BLaER1 treated with 17β-estradiol and CSF1 and Interleukin-3, amounts not matched to agents 10 nM and 100 nM (cell line): ENCODE results near the gene WNT1.
A peak's percentile ranks its signal among the peaks of the same experiment; 100 is the strongest.

Experiments
- H3K27ac ChIP-seq, 11 experiments: shearing (Covaris generic); formaldehyde crosslinking; 2 replicates each; pipeline ENCODE4 v1.8.1; 2022
- H3K27me3 ChIP-seq, 11 experiments: shearing (Covaris generic); formaldehyde crosslinking; 2 replicates each; pipeline ENCODE4 v1.8.1; 2022
- H3K36me3 ChIP-seq, 11 experiments: shearing (Covaris generic); formaldehyde crosslinking; 2 replicates each; pipeline ENCODE4 v1.8.1; 2022
- H3K4me1 ChIP-seq, 10 experiments: shearing (Covaris generic); formaldehyde crosslinking; 2 replicates each; pipeline ENCODE4 v1.8.1; 2022
- H3K4me2 ChIP-seq, 11 experiments: shearing (Covaris generic); formaldehyde crosslinking; 2 replicates each; pipeline ENCODE4 v1.8.1; 2022
- H3K4me3 ChIP-seq, 10 experiments: shearing (Covaris generic); formaldehyde crosslinking; 2 replicates each; pipeline ENCODE4 v1.8.1; 2022
- H3K9ac ChIP-seq, 11 experiments: shearing (Covaris generic); formaldehyde crosslinking; 2 replicates each; pipeline ENCODE4 v1.8.1; 2022
- H3K9me3 ChIP-seq, 11 experiments: shearing (Covaris generic); formaldehyde crosslinking; replicated peaks in 1 of 11; 2 replicates each; pipeline ENCODE4 v1.8.1; 2022
- H4K20me1 ChIP-seq, 11 experiments: shearing (Covaris generic); formaldehyde crosslinking; 2 replicates each; pipeline ENCODE4 v1.8.1; 2022
- Cebpa-rat ChIP-seq, 11 experiments: shearing (Covaris generic); IDR thresholded peaks; 2 replicates each; pipeline ENCODE4 v1.8.1; 2022

The WNT1 gene

DNA sequence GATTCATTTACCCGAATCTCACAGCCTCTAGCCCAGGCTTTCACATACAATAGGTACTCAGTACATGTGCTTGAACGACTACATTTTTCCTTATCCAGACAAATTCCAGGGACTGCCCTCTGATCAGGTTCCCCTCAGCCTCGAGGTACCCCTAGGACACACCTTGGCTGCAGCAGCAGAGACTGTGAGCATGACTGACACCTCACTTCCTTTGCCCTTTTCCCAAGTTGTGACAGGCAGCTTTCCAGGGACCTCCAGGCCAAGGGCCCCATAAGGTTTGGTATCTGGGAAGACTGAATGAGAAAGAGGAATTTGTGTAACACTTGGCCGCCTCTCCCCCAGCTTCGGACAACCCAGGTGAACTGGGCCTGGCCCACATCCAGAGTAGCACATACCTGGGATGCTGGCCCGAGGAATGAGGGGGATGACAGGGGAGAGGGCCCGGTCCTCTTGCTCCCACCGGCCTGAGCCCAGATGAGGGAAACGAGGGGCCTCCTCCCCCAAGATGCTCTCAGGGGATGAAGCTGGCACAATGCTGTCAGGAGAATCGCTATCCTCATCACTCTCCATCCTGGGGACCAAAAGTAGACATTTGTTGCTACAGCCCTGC lies 50.6 kb downstream of the WNT1 start:
- H4K20me1 ChIP-seq = peaks cover 45 to 100% (median 90%) of the 10 kb centered on the region in 11 experiments
- H3K4me3 ChIP-seq = no peak overlapping the region
- no peak for TF ChIP-seq Cebpa-rat (IDR thresholded peaks at IDR 0.05)
- peak overlapping the region in 2 of 11 experiments; percentile 14 to 30; a peak in 4 of 22 replicates for H3K4me2 ChIP-seq
- H3K27me3 ChIP-seq = no peaks in the 10 kb centered on the region
- no peaks in the 10 kb centered on the region for H3K9me3 ChIP-seq
- peak overlapping the region in 1 of 11 experiments; percentile 4; a peak in 1 of 22 replicates for H3K9ac ChIP-seq
- H3K27ac ChIP-seq = no peak overlapping the region
- H3K36me3 ChIP-seq = peaks cover 95 to 100% (median 99%) of the 10 kb centered on the region in 11 experiments
- peaks cover 0 to 20% (median 0%) of the 10 kb centered on the region in 10 experiments; a peak in 6 of 20 replicates for H3K4me1 ChIP-seq

- Histone ChIP-seq H3K36me3 (peaks cover 95 to 100% (median 99%) of the 10 kb centered on the region in 11 experiments), H3K27ac (no peak overlapping the region), H3K4me1 (peaks cover 0 to 20% (median 0%) of the 10 kb centered on the region in 10 experiments; a peak in 6 of 20 replicates), H3K9ac (no peak overlapping the region), H3K9me3 (no peaks in the 10 kb centered on the region), H4K20me1 (peaks cover 53 to 100% (median 90%) of the 10 kb centered on the region in 11 experiments), H3K4me3 (no peak overlapping the region), H3K27me3 (no peaks in the 10 kb centered on the region), H3K4me2 (no peak overlapping the region)
- TF ChIP-seq Cebpa-rat (IDR thresholded peaks at IDR 0.05) = no peak
Measured at GRCh38 chr12:49030119-49030518, 52.0 kb downstream of the WNT1 start.

GRCh38 chr12:49030714-49031572 lies 52.8 kb downstream of the WNT1 start:
- peaks cover 52 to 100% (median 90%) of the 10 kb centered on the region in 11 experiments for H4K20me1 ChIP-seq

GRCh38 chr12:49031573-49032161 lies 53.5 kb downstream of the WNT1 start:
- Histone ChIP-seq H3K27ac (no peak overlapping the region), H3K9ac (no peak overlapping the region), H4K20me1 (peaks cover 53 to 100% (median 90%) of the 10 kb centered on the region in 11 experiments), H3K4me1 (peaks cover 0 to 20% (median 0%) of the 10 kb centered on the region in 10 experiments; a peak in 6 of 20 replicates), H3K4me3 (no peak overlapping the region), H3K36me3 (peaks cover 95 to 100% (median 99%) of the 10 kb centered on the region in 11 experiments), H3K9me3 (no peaks in the 10 kb centered on the region), H3K4me2 (no peak overlapping the region), H3K27me3 (no peaks in the 10 kb centered on the region)
- TF ChIP-seq Cebpa-rat (IDR thresholded peaks at IDR 0.05) = no peak

More at GRCh38 chr12:49030714-49031572, 52.8 kb downstream of the WNT1 start:
- TF ChIP-seq Cebpa-rat (IDR thresholded peaks at IDR 0.05) = no peak
- Histone ChIP-seq H3K4me1 (peaks cover 0 to 20% (median 0%) of the 10 kb centered on the region in 10 experiments; a peak in 6 of 20 replicates), H3K9ac (no peak overlapping the region), H3K4me2 (no peak overlapping the region), H3K27ac (no peak overlapping the region), H3K9me3 (no peaks in the 10 kb centered on the region), H3K4me3 (no peak overlapping the region), H3K27me3 (no peaks in the 10 kb centered on the region), H3K36me3 (peaks cover 95 to 100% (median 99%) of the 10 kb centered on the region in 11 experiments)
